Vagina (tissue), 2 donors: Measurements from ENCODE around the gene LRMDA.

Source experiments
- POLR2AphosphoS5 ChIP-seq, 2 donors: sonication (generic); formaldehyde crosslinking; IDR thresholded peaks; one replicate each; pipeline ENCODE4 v1.9.0; 2017; ENCODE audit warnings: antibody characterized with exemption in 2 of 2, mild to moderate bottlenecking in 2 of 2, low read depth in 1 of 2; ENCODE audit not compliant: insufficient read depth in 1 of 2
- TF ChIP-seq, protein P1 (sequence below), 3 experiments: fragments of 450-650 bp in 2 of 3; fragments of 200-600 bp in 1 of 3; sonication (generic) in 1 of 3; IDR thresholded peaks; one replicate each; pipeline ENCODE4 v1.5.1; 2017 to 2019; ENCODE audit warnings: antibody characterized with exemption in 3 of 3, mild to moderate bottlenecking in 2 of 3, moderate library complexity in 2 of 3

DNA sequence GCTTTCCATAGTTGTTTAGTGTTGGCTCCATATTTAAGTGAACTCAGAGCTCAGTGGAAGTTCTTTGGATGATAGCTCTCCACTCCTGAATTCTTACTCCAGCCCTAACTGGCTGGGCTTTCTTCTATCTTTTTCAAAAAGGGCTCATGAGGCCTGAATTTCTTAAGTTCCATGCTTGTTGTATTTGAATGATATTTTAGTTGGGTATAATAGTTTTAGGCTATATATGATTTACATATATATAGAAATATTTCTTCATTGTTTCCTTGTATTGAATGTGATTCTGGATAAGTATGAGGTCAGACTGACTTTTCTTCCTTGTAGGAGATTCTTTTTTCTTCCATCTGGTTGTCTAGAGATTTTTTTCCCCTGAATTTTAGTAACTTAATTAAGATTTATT, 843.5 kb downstream of the LRMDA start:
- TF ChIP-seq POLR2AphosphoS5 (IDR thresholded peaks at IDR 0.05; ENCODE audit: insufficient read depth in 1 of 2, low read depth in 1 of 2), result no peak
- TF ChIP-seq, protein P1, sequence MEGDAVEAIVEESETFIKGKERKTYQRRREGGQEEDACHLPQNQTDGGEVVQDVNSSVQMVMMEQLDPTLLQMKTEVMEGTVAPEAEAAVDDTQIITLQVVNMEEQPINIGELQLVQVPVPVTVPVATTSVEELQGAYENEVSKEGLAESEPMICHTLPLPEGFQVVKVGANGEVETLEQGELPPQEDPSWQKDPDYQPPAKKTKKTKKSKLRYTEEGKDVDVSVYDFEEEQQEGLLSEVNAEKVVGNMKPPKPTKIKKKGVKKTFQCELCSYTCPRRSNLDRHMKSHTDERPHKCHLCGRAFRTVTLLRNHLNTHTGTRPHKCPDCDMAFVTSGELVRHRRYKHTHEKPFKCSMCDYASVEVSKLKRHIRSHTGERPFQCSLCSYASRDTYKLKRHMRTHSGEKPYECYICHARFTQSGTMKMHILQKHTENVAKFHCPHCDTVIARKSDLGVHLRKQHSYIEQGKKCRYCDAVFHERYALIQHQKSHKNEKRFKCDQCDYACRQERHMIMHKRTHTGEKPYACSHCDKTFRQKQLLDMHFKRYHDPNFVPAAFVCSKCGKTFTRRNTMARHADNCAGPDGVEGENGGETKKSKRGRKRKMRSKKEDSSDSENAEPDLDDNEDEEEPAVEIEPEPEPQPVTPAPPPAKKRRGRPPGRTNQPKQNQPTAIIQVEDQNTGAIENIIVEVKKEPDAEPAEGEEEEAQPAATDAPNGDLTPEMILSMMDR (IDR thresholded peaks at IDR 0.05), result no peak
